HG02840 (cell line): ENCODE measurements around the gene METTL8.
"Not testable (repeated sequence)": the region's sequence is repeated elsewhere in the genome, so short reads cannot be mapped to it uniquely, and the experiment has no call there.

Experiments
- ATAC-seq: cut with Tn5 transposase; IDR thresholded peaks from one replicate; pipeline ENCODE4 v1.9.1; 2021; ENCODE audit warnings: mild to moderate bottlenecking, moderate library complexity, moderate number of reproducible peaks; ENCODE audit not compliant: unreplicated experiment, low FRiP score

The METTL8 gene

GRCh38 chr2:171431677-171432167, 2.1 kb downstream of the METTL8 start:
- ATAC-seq: no peak

DNA sequence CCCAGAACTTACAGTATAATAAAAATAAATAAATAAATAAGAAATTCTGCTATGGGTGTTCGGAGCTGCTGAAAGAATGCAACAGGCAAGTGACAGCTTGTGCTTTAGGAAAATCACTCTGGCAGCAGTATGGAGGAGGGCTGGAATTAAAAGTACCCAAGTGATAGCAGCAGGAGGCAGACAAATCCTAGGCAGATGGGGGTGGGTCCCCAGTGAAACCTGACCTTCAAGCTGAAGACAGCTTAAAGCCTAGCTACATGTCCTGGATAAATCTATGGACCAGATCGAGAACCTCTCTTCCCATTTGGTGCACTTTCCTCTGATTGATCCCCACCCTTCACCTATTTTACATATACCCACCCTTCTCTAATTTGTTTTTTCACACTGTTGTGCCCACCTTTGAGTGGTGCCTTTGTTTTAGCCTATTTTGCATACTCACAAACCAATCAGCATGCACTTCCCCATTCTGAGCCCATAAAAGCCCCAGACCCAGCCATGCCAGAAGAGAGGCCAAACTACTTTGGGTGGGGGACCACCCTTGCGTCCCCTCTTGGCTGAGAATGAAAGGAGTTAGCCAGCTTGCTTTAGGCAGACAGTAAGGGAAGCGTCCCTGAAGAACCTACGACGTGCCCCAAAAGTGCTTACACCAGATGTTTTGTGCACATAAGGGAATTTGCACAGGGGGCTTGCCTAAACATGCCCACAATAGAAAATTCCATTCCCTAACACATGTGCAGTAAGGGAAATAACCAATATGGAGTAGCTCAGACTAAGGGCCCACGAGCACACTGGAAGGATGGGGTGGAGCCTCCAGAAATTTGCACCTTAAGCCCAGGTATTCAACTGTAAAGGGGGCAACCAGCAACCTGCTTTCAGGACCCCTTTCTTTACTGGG, 3.0 kb downstream of the METTL8 start:
- no peak for ATAC-seq

GRCh38 chr2:171422710-171423495, 10.9 kb downstream of the METTL8 start:
- ATAC-seq: not testable (repeated sequence)

DNA sequence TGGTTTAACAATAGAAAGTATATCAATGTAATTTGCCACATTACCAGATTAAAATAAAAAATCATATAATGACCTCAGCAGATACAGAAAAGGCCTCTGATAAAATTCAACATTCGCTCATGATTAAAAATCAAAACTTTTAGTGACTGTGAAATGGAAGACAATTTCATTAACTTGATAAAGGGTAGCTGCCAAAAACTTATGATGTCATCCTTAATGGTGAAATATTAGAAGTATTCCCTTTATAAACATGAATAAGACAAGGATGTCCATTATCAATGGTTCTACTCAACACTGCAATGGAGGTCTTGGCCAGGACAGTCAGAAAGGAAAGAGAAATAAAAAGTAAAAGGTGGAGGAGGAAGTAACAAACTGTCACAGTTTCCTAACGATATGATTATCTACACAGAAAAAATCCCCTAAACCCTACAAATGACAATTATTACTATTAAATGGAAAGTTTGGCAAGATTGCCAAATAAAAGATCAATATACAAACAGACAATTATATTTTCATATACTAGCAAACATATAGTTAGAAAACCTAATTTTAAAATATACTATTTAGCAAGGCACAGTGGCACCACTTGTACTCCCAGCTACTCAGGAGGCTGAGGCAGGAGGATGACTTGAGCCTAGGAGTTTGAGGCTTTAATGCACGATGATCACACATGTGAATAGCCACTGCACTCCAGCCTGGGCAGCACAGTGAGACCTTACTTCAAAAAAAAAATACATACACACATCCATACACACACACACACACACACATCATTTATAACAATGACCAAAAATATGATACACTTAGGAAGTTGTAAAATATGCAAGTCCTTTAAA, 12.8 kb downstream of the METTL8 start:
- ATAC-seq: no peak

GRCh38 chr2:171419333-171419732, 14.5 kb downstream of the METTL8 start:
- ATAC-seq: peak; percentile 44

GRCh38 chr2:171416009-171416926, 17.5 kb downstream of the METTL8 start:
- ATAC-seq: peak; percentile 81

DNA sequence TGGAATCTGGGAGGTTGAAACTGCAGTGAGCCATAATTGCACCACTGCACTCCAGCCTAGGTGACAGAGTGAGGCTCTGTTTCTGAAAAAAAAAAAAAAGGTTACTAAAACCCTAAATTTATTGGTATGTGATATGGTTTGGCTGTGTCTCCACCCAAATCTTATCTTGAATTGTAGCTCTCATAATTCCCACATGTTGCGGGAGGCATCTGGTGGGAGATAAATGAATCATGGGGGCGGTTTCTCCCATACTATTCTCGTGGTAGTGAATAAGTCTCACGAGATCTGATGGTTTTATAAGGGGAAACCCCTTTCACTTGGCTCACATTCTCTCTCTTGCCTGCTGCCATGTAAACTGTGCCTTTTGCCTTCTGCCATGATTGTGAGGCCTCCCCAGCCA, 19.1 kb downstream of the METTL8 start:
- ATAC-seq: not testable (repeated sequence)

- no peak for ATAC-seq
These were observed 21.1 kb downstream of the METTL8 start for GRCh38 chr2:171412571-171413175.

DNA sequence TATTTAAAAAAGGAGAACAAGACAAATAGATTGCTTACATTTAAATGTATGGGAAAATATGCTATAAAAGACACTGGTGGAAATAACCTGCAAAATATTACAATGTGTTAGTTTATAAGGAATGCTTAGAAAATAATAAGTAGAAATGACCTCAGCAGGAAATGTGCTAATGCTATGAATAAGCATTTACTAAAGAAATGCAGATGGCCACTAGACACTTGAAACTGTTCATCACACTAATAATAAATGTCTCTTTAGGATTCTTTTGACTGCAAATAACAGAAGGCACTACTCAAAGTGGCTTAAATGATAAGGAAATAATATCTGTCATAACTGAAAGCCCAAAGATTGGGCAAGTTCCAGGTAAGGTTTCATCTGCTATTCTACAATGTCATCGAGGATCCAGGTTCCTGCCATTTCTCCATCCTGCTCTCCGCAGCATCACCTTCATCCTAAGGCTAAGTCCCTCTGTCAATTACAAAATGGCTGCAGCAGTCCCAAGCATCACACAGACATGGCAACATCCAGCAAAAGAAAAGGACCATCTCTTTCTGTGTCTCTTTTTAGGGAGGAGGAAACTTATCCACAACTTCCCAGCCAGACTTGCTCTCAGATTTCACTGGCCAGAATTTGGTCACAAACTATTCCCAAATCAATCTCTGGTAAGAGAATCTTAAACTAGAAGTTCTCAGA, 21.9 kb downstream of the METTL8 start:
- no peak for ATAC-seq

DNA sequence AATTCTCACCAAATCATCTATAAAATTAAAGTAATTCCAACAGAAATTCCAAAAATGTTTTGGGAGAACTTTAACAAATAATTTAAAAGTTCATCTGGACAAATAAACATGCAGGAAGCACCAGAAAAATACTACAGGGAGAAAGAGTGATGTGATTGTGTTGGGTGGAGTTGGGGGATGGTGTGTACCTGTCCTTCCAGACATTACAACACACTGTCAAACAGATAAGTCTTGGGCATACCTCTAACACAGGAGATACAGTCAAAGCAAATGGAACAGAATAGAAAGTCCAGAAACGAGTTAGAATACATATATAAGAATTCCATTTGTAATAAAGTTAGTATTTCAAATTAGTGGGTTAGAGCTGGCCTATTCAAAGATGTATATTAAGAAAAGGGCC, 22.6 kb downstream of the METTL8 start:
- no peak for ATAC-seq

DNA sequence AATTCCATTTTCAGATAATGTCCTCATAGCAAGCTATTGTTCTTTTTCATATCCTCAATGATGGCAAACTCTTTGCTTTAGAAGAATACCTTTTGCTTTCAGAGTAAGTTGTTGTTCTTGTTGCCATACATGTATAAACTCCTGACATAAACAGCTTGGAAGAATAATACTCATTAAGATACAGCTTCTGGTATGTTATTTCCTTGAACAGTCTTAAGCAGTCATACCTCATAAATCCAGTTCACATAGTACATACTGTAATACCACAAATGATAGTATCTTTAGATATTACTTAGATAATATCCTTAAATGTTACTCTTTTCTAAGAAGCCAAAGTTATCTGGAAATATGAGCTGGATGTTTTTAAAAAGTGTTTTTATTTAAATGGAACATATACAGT, 23.2 kb downstream of the METTL8 start:
- ATAC-seq: no peak

GRCh38 chr2:171410101-171410500, 23.7 kb downstream of the METTL8 start:
- no peak for ATAC-seq

DNA sequence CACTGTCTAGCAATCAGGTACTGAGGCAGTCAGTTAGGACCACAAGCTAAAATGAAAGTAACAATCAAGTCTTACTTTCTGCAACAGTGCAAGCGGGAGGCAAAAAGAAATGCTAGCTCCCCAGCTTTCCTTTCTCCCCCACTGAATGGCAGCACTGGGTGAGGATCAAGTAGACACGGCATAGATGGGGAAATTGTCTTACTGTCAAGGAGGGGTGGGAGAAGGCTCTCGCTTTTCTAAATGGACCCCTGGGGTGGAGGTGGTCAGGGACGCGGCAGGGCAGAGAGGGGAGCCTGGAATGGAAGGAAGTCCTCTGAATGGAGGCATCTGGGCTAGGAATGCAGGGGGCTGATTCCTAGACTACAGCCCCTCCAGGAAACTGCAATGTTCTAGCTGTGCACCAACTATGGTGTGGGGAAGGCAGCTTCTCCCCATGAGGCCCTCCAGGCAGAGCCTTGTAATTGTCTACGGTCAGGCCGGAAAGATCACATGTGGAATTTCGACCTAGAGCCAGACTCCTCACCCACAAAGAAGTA, 24.3 kb downstream of the METTL8 start:
- no peak for ATAC-seq

DNA sequence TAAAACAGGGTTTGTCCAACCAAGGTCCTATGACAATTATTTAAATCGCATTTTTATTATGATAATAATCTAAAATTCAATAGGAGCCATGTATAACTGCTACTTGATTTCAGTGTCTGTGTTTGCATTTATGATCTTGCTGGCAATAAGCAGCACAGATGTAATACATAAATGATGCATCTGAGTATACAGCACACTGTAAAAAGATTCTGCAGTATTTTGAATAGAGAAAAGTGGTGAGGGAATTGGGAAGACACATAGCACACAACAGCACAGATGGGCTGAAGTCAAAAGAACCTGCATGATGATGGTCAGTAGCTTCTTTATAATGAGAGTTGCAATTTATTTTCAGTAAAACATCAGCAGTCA, 26.1 kb downstream of the METTL8 start:
- no peak for ATAC-seq

DNA sequence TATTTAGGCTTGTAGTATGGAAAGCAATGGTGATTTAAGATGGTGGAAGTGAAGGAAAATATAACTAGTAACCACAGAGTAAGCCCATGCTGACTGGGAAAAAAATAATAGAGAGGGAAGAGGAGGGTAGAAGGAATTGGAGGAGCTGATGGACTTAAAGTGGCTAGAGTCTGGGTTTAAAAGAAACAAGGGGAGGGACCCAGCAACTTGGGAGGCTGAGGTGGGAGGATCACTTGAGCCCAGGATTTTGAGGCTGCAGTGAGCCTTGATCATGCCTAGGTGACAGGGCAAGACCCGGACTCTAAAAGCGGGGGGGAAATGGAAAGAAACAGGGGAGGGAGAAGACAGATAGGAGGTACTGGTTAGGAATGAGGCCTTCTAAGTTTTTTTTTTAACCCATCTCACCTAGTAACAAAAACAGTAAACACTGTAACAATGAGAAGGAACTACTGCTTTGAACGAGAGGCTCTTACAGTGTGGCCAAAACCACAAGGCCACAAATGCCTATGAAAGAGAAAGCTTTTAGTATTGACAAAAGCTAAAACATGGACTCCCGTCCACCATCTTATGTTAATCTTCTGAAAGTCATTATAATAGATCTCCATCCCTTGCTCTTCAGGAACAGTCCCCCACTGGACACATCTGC, 26.6 kb downstream of the METTL8 start:
- no peak for ATAC-seq

- ATAC-seq: no peak
These were observed 27.7 kb downstream of the METTL8 start for GRCh38 chr2:171406044-171406443.

DNA sequence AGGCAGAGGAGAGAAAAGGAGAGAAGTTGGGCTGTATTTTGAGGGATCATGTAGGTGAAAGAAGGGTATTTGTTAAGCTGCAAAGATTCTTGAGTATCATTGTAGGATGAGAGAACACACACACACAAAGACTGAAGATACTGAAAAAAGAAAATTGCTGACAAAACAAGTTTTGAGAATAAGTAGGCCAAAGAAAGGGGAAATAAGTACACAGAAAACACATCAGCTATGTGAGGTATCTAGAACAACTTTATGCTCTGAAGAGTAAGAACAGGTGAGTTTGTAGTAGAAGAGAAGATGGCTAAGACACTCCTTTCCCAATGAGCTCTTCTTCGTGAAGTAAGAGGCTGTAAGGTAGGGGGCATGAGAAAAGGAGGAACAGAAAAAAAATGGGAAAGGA, 28.2 kb downstream of the METTL8 start:
- no peak for ATAC-seq

DNA sequence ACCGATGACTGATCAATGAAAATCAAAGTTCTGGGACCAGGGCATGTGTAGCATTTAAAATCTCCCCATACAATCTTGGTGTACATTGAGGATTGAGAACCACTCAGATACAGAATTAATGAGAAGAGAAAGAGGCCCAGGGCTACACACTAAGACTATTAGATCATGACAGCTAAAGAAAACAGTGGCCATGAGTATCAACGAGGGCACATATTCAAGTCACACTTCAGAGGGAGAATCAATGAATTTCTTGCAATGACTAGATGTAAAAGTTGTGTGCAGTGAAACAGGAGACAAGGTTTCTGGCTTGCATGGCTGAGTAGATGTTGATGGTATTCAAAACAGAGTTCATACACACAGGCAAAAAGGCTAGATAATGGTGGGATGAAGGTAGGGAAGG, 29.1 kb downstream of the METTL8 start:
- ATAC-seq: no peak
